Fibroblast of gingiva (primary cell): ENCODE measurements around the gene GNAT3.

Experiments
- DNase-seq: peaks from one replicate; pipeline ENCODE4 v3.0.0-alpha.2; 2011; ENCODE audit warnings: low read depth

The GNAT3 gene

GRCh38 chr7:80511964-80512363 lies at the start of gene GNAT3:
Gene GNAT3, minus strand, starts transcription at chr7:80512064. Its CDS starts 138 bp downstream, at chr7:80511926.
- DNase-seq, result no peak

DNA sequence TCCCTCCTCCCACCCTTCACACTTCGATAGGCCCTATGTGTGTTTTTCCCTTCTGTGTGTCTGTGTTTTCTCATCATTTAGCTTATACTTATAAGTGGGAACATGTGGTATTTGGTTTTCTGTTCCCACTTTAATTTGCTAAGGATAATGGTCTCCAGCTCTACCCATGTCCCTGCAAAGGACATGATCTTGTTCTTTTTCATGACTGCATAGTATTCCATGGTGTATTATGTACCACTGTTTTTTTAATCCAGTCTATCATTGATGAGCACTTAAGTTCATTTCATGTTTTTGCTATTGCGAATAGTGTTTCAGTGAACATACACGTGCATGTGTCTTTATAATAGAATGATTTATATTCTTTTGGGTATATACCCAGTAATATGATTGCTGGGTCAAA lies 46.3 kb upstream of the GNAT3 start:
- no peak for DNase-seq

GRCh38 chr7:80552031-80552694 lies 40.3 kb upstream of the GNAT3 start:
- DNase-seq, result no peak

GRCh38 chr7:80550005-80550404 lies 38.1 kb upstream of the GNAT3 start:
- no peak for DNase-seq

- peak; percentile 14 for DNase-seq
These were observed 37.1 kb upstream of the GNAT3 start for GRCh38 chr7:80548840-80549530.

- DNase-seq, result peak; percentile 90
These were observed 30.5 kb upstream of the GNAT3 start for GRCh38 chr7:80542398-80542797.

DNA sequence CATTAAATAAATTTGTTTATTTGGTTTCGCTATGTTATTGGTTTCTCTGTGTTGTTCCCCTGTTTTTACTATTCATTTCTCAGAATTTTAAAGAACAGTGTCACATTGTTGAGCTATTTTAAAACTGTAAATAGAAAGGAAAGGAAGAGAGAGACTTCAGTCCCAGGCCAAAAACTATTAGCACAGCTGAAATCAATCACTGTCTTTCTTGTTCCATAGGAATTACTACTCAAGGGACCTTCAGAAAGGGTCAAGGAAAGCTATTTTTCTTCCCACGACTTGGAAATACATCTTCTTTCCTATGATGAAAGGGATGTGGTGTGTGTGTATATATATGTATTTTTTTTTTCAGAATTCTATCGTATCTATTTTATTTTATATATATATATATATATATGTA lies 29.0 kb upstream of the GNAT3 start:
- no peak for DNase-seq

DNA sequence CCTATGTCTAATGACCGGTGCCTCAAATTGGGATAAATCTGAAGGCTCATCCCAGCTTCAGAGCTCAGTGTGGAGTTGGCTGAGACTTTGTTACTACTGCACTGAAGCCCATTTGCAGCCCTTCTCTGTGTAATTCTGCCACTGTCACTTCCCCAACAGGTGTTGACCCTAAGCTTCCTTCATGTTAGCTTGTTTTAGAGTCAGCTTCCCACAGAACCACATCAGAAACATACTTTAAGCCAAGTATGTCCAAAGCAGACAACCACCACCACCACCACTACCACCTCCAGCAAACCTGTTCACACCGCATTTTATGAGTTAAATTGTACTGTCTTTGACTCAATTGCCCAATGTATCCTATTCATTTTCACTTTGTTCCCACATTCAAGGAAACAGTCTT lies 25.2 kb upstream of the GNAT3 start:
- no peak for DNase-seq

DNA sequence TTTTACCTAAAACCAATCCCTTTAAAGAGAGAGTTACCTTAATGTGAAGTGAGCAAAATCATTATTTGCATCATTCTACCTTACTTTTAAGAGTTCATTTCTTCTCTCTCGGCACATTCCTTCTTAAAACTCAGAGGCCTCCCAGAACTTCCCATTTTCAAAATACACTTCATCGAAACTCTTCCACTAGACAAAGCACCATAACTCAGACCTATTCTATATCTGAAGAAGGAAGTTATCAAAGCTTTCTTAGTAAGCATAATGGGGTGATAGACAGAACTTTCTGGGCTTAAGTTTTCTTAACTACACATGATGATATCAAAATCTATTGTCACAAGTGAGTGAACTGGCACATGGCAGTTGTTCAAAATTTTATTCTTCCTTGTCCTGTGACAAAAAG lies 24.6 kb upstream of the GNAT3 start:
- no peak for DNase-seq

DNA sequence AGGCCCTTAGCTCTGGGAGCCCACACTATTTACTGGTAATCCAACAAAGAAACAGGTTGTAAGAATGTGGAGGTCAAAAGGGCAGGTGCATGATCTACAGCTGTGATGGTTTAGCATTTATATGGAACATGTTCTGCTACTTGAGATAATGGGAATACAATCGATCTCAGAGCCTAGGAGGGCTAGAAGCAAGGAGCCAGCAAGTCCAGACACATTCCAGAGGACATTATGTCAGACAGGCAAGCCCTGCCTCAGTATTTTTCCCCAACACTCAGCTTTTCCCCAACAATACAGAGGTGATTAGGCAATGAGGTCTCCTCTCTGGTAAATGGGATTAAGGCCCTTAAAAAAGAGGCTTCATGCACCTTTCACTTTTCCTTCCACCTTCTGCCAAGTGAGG lies 21.4 kb upstream of the GNAT3 start:
- DNase-seq, result no peak

DNA sequence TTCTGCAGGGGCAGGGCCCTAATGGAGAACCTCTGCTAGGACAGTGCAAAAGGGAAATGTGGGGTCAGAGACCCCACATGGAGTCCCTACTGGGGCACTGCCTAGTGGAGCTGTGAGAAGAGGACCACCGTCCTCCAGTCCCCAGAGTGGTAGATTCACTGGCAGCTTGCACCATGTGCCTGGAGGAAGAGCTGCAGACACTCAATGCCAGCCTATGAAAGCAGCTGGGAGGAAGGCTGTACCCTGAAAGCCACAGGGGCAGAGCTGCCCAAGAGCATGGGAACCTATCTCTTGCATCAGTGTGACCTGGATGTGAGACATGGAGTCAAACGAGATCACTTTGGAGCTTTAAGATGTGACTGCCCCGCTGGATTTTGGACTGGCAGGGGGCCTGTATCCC lies 20.3 kb upstream of the GNAT3 start:
- no peak for DNase-seq

GRCh38 chr7:80530136-80530535 lies 18.3 kb upstream of the GNAT3 start:
- no peak for DNase-seq

DNA sequence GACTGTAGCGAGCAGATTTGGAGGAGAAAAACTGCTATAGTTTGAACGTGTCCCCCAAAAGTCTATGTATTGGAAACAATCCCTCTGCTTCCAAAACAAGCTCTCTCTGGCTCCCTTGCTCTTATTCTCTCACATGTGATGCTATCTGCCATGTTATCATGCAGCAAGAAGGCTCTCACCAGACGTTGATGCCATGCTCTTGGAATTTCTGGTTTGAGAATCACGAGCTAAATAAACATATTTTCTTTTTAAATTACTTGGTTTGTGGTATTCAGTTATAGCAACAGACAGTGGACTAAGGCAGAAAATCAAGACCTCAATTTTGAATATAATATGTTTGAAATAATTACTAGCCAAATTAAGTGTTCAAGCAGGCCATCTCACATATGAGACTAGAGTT lies 17.5 kb upstream of the GNAT3 start:
- no peak for DNase-seq

DNA sequence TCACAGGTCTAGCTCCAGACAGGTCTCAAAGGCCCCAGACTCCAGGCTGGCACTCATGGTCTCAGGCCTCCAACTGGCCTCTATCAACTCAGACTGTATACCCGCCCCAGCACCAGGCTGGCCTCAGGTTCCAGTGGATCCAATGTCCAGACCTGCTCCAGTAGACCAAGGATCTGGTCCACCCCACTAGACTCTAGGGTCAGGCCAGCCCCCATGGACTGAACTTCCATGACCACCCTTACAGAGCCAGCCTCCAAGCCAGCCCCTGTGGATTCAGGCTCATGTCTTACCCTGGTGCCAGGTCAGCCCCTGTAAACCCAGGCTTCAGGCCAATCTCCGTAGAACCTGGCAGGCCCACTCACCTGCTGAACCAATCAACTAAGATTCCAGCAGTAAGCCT lies 16.8 kb upstream of the GNAT3 start:
- no peak for DNase-seq

DNA sequence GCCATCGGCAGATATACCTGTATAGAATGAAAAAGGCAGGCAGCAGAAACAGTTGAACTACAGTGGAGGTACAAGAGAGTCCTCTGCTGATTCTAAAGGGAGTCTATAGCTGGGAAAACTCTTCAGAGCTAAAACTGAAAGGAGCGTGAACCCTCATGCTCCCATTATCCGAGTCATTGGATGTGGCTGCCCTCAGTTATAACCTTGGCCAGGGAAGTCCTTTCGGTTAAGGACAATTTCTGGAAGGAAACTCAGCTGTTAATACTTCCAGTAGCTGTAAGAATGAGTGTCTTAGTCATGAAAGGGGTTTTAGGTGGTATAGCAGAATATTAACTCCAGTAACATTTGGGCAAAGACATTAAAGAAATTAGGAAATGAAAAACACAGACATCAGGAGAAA lies 14.6 kb upstream of the GNAT3 start:
- DNase-seq, result no peak

DNA sequence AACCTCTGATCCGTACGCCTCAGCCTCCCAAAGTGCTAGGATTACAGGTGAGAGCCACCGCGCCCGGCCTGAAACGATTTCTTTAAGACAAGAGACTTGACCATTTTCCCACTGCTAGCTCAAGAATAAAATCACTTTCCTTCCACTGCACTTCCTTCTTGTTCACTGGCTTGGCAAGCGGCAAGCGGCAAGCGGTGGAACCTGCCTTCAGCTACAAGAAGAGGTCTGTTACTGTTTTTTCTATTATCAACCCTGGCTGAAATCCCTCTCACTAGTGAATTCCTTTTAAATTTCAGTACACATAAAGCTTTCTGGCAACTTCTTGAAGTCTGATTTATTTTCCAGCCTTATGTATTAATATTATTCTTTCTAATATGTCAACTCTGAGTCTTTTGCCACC lies 12.8 kb upstream of the GNAT3 start:
- no peak for DNase-seq

DNA sequence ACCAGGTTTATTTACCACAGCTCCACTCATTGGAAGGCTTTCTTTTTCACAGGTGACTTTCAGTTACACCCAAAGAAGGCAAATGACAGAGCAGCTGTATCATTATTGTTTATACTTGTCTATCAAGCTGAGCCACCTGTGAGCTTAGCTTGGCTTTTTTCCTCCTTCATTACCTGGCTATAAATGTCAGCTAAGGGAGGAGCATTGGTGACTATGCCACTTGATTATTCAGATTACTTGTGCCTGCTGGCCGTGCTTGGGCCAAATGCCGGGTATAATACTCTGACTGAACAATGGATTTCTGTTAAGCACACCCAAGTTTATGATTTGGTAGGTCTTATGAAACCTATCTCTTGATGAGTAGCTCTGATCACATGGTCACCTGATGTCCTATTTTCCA lies 9.9 kb upstream of the GNAT3 start:
- DNase-seq, result no peak

- no peak for DNase-seq
These were observed 8.3 kb upstream of the GNAT3 start for GRCh38 chr7:80520199-80520598.

- no peak for DNase-seq
These were observed 5.5 kb upstream of the GNAT3 start for GRCh38 chr7:80517282-80517747.

- no peak for DNase-seq
These were observed 3.4 kb upstream of the GNAT3 start for GRCh38 chr7:80515298-80515697.

DNA sequence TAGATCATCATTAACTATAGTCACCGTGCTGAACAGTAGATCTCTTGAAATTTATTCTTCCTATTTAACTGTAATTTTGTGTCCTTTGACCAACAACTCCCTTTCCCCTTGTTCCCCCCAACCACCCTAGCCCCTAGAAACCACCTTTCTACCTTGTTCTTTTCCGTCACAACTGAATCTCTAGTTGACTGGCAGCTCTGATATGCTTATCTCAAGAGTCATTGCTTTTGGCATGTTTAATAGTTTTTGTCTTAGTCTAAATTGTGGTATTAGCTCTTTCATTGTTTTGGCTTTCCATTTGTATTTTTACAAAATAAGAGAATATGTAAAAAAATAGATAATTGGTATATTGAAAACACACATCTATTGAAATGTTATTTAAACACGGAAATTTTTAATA lies 1.8 kb downstream of the GNAT3 start:
- no peak for DNase-seq

GRCh38 chr7:80508440-80508839 lies 3.4 kb downstream of the GNAT3 start:
- DNase-seq, result peak; percentile 14

DNA sequence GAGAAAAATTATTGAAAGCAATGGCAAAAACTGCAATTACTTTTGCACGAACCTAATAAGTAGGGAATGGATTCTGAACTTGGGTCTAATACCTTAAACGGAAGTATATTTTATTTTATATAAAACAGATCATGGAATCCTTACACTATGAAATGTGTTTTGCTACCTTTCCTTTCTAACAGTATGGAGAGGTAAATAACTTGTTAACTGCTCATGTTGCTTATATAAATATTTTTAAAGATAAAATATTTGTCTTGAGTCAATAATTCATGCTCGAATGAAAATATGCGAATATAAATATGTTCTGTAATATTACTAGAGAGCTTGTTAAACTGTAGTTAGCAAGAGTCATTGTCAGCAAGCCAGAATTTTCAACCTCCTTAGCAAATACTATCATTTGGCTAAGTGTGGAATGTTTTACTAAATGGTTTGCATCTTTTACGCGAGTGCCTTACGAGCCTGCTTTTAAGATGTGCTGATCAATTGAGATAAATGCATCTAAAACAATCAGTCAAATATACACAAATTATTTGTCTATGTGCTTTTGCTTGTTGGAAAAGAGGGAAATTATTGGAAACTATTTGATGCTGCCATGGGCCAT lies 5.9 kb downstream of the GNAT3 start:
- no peak for DNase-seq

GRCh38 chr7:80500325-80500724 lies 11.5 kb downstream of the GNAT3 start:
- DNase-seq, result no peak
